Naive B cell (primary cell): ENCODE results near the gene FHOD1. TPM values are rescaled to one million over a fixed set of nuclear protein-coding genes. Genes with fewer than 3 reads are reported as not detected.
A peak's percentile ranks its signal among the peaks of the same experiment; 100 is the strongest.

ENCODE experiments used
- ATAC-seq, 2 donors: fragments of 150-1000 bp; cut with Tn5 transposase; 2 replicates each; pipeline ENCODE4 v1.10.0; 2021; ENCODE audit warnings: low read depth in 2 of 2, mild to moderate bottlenecking in 2 of 2, moderate library complexity in 2 of 2
- DNase-seq: peaks from one replicate; pipeline ENCODE4 v3.0.0; 2022
- H3K27ac Mint-ChIP-seq, 6 donors: one replicate each; pipeline ENCODE4 v1.8.0; 2020 to 2022; ENCODE audit warnings: mild to moderate bottlenecking in 6 of 6, mixed read lengths in 6 of 6, moderate library complexity in 5 of 6, inconsistent platforms in 2 of 6
- H3K27me3 Mint-ChIP-seq, 3 donors: one replicate each; pipeline ENCODE4 v1.8.0; 2021 to 2022; ENCODE audit warnings: mixed read lengths in 3 of 3, mild to moderate bottlenecking in 1 of 3
- H3K36me3 Mint-ChIP-seq, 2 donors: one replicate each; pipeline ENCODE4 v1.8.0; 2020 to 2022; ENCODE audit warnings: mixed read lengths in 2 of 2, inconsistent platforms in 1 of 2, mild to moderate bottlenecking in 1 of 2
- H3K4me1 Mint-ChIP-seq, 3 donors: one replicate each; pipeline ENCODE4 v1.8.0; 2020 to 2022; ENCODE audit warnings: mixed read lengths in 3 of 3, inconsistent platforms in 1 of 3, mild to moderate bottlenecking in 1 of 3, moderate library complexity in 1 of 3
- H3K4me3 Mint-ChIP-seq, 8 donors: one replicate each; pipeline ENCODE4 v1.8.0; 2020 to 2022; ENCODE audit warnings: mild to moderate bottlenecking in 8 of 8, mixed read lengths in 8 of 8, moderate library complexity in 8 of 8, inconsistent platforms in 2 of 8
- H3K9me3 Mint-ChIP-seq, 7 donors: one replicate each; pipeline ENCODE4 v1.8.0; 2020 to 2022; ENCODE audit warnings: mixed read lengths in 7 of 7, mild to moderate bottlenecking in 5 of 7, inconsistent platforms in 2 of 7, moderate library complexity in 1 of 7
- polyA plus RNA-seq, 6 donors: library from polyadenylated mRNA; unstranded; fragments of 300-500 nt; fragmentation: Illumina TruSeq; gene quantifications; one replicate each; pipeline ENCODE4 v1.2.3, GENCODE V29; 2021; ENCODE audit warnings: low read depth in 6 of 6

Gene FHOD1
- polyA plus RNA-seq, 6 donors from 2014 or later: 1.4 to 4.8 (median 2.3) TPM

GRCh38 chr16:67200491-67200890 is 46.8 kb downstream of the FHOD1 start:
- Mint-ChIP-seq H3K27me3 (no peaks in the 10 kb centered on the region), H3K27ac (no peak overlapping the region), H3K9me3 (no peaks in the 10 kb centered on the region), H3K36me3 (peaks cover 6 to 21% of the 10 kb centered on the region in 2 donors), H3K4me1 (peaks cover 19 to 30% (median 23%) of the 10 kb centered on the region in 3 donors), H3K4me3 (no peak overlapping the region)
- DNase-seq: no peak
- no peak for ATAC-seq

GRCh38 chr16:67199808-67200198 is 47.5 kb downstream of the FHOD1 start:
- ATAC-seq: peak in 1 of 2 donors; percentile 32
- no peak for DNase-seq
- H3K36me3 Mint-ChIP-seq: peaks cover 6 to 21% of the 10 kb centered on the region in 2 donors
- H3K27ac Mint-ChIP-seq: peak overlapping the region in 2 of 6 donors; percentile 78 to 86
- H3K4me3 Mint-ChIP-seq: peak overlapping the region in 6 of 8 donors; percentile 15 to 74 (median 54)
- H3K27me3 Mint-ChIP-seq: no peaks in the 10 kb centered on the region
- H3K9me3 Mint-ChIP-seq: no peaks in the 10 kb centered on the region
- peaks cover 20 to 31% (median 23%) of the 10 kb centered on the region in 3 donors for H3K4me1 Mint-ChIP-seq

DNA sequence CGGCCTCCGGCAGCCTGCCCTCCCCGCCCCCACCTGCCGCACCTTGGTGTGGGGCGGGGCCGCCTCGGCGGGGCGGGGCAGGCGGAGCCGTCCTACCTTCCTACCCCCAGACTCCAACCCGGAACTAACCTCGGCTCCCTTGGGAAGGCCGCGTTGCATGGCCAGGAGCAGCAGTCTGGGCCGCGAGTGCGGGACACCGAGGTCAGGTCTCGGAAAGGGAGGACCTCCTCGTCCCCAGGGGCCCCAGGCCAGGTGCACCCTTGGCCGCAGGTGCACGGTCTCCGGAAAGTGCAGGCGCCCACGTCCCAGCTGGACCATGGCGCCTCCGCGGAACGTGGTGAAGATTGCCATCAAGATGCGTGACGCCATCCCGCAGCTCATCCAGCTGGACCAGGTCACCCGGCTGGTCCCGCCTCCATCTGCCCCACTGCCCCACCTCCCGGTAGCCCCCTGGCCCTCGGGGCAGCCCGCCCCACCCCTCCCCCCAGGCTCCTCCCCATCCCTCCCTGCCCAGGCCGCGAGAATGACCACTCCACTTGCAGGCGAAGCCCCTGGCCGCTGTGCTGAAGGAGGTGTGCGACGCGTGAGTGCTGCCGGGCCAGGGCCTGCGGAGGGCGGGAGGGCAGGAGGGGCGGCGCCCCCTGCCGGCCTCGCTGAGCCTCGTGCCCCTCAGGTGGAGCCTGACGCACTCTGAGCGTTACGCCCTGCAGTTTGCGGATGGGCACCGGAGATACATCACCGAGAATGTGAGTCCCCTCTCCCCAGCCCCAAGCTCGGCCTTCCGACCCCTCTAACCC is 48.1 kb downstream of the FHOD1 start, which contains the start of gene ELMO3:
Gene ELMO3, plus strand, starts transcription at position 121 of the 797 bp plus-strand sequence. Its CDS starts 196 bp downstream, at position 317.
- DNase-seq: no peak
- ATAC-seq: peak; percentile 52 to 71
- Mint-ChIP-seq H3K4me3 (peak within 1 kb of the TSS in 6 of 8 donors; percentile 22 to 71 (median 47)), H3K9me3 (no peaks in the 10 kb centered on the region), H3K27ac (peak within 1 kb of the TSS in 3 of 6 donors; percentile 38 to 84 (median 82)), H3K4me1 (peaks cover 24 to 32% (median 25%) of the 10 kb centered on the region in 3 donors), H3K27me3 (no peaks in the 10 kb centered on the region), H3K36me3 (peaks cover 6 to 21% of the 10 kb centered on the region in 2 donors)

GRCh38 chr16:67198238-67198734 is 49.0 kb downstream of the FHOD1 start:
- peaks cover 6 to 21% of the 10 kb centered on the region in 2 donors for H3K36me3 Mint-ChIP-seq
- no peaks in the 10 kb centered on the region for H3K9me3 Mint-ChIP-seq
- H3K27ac Mint-ChIP-seq: peak overlapping the region in 3 of 6 donors; percentile 38 to 84 (median 82)
- H3K4me3 Mint-ChIP-seq: peak overlapping the region in 3 of 8 donors; percentile 22 to 43 (median 29)
- peak; percentile 44 to 65 for ATAC-seq
- H3K4me1 Mint-ChIP-seq: peaks cover 32 to 41% (median 34%) of the 10 kb centered on the region in 3 donors
- no peaks in the 10 kb centered on the region for H3K27me3 Mint-ChIP-seq
- peak; percentile 20 for DNase-seq

- H3K4me3 Mint-ChIP-seq: peak overlapping the region in 2 of 8 donors; percentile 43 to 51
- no peak for DNase-seq
- no peaks in the 10 kb centered on the region for H3K27me3 Mint-ChIP-seq
- H3K9me3 Mint-ChIP-seq: no peaks in the 10 kb centered on the region
- ATAC-seq: no peak
- H3K36me3 Mint-ChIP-seq: peaks cover 6 to 21% of the 10 kb centered on the region in 2 donors
- peaks cover 32 to 47% (median 40%) of the 10 kb centered on the region in 3 donors for H3K4me1 Mint-ChIP-seq
- H3K27ac Mint-ChIP-seq: peak overlapping the region in 2 of 6 donors; percentile 24 to 44
Measured at GRCh38 chr16:67197704-67198103, 49.6 kb downstream of the FHOD1 start.

DNA sequence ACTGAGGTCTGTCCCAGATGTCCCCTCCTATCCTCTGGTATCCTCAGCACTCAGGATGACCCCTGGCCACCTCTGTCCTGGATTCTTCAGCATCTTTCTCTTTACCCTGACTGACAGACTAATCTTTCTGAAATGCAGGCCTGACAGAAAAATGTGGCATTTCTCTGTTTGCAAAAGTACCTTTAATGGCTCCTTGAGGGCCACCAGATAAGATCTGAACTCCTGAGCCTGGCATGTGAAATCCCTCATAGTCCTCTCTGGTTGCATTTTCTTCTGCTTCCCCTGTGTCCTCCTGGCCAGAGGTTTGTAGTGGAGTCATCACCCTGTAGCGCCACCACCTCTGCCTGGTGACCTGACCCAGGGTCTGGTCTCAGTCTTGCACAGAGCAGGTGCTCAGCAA is 50.4 kb downstream of the FHOD1 start:
- Mint-ChIP-seq H3K36me3 (peaks cover 6 to 21% of the 10 kb centered on the region in 2 donors), H3K4me3 (peak overlapping the region in 1 of 8 donors; percentile 94), H3K27ac (peak overlapping the region in 1 of 6 donors; percentile 78), H3K27me3 (peaks cover 0 to 2% (median 0%) of the 10 kb centered on the region in 3 donors), H3K4me1 (peaks cover 33 to 52% (median 44%) of the 10 kb centered on the region in 3 donors), H3K9me3 (no peaks in the 10 kb centered on the region)
- no peak for ATAC-seq
- DNase-seq: no peak

GRCh38 chr16:67195676-67196075 is 51.6 kb downstream of the FHOD1 start:
- Mint-ChIP-seq H3K4me3 (peak overlapping the region in 3 of 8 donors; percentile 15 to 94 (median 33)), H3K36me3 (peaks cover 6 to 21% of the 10 kb centered on the region in 2 donors), H3K9me3 (no peaks in the 10 kb centered on the region), H3K4me1 (peaks cover 40 to 59% (median 53%) of the 10 kb centered on the region in 3 donors), H3K27ac (peak overlapping the region in 2 of 6 donors; percentile 38 to 54), H3K27me3 (peaks cover 0 to 4% (median 0%) of the 10 kb centered on the region in 3 donors)
- ATAC-seq: no peak
- DNase-seq: no peak

DNA sequence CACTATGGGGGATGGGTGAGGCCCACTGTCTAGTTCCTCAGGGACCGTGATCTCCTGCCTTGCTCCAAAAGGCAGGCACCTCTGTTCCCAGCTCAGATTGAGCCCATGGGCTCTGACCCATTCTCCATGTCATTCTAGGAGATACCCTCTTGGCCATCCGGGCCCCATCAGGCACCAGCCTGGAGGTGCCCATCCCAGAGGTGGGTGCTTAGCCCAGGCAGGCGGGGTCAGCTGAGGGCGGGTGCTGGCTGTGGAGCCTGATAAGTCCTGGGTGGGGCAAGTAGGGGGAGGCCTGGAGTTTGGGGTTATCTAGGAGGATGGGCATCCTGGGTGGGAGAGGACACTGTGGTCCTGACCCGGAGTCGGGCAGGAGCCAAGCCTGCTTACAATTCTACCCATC is 53.0 kb downstream of the FHOD1 start:
- H3K27me3 Mint-ChIP-seq: peaks cover 0 to 4% (median 0%) of the 10 kb centered on the region in 3 donors
- peak overlapping the region in 5 of 8 donors; percentile 77 to 94 (median 89) for H3K4me3 Mint-ChIP-seq
- ATAC-seq: no peak
- H3K4me1 Mint-ChIP-seq: peaks cover 34 to 54% (median 53%) of the 10 kb centered on the region in 3 donors
- peaks cover 6 to 15% of the 10 kb centered on the region in 2 donors for H3K36me3 Mint-ChIP-seq
- H3K27ac Mint-ChIP-seq: peak overlapping the region in 1 of 6 donors; percentile 45
- DNase-seq: no peak
- H3K9me3 Mint-ChIP-seq: no peaks in the 10 kb centered on the region

DNA sequence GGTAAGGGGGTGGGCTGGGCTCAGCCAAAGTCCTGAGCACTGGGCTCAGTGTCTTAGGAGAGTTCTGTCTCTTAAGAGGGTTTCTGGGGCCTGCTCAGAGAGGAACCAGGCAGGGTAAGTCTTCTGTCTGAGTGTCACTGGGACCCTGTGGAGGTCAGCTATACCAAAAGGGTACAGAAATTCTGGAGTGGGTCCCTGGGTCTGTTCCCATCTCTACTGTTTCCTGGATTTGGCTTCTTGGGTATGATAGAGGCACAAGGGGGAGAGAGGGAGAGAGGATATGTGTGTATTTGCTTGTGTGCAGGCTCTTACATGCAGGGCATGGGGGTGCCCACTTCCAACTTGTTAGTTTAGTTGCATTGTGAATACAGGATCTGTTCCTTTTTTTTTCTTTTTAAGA is 53.7 kb downstream of the FHOD1 start:
- Mint-ChIP-seq H3K4me3 (peak overlapping the region; percentile 77 to 94 (median 90)), H3K27me3 (peaks cover 0 to 4% (median 0%) of the 10 kb centered on the region in 3 donors), H3K27ac (peak overlapping the region in 3 of 6 donors; percentile 82 to 88 (median 84)), H3K4me1 (peaks cover 33 to 54% (median 52%) of the 10 kb centered on the region in 3 donors), H3K9me3 (no peaks in the 10 kb centered on the region), H3K36me3 (peaks cover 6 to 15% of the 10 kb centered on the region in 2 donors)
- no peak for DNase-seq
- ATAC-seq: no peak

DNA sequence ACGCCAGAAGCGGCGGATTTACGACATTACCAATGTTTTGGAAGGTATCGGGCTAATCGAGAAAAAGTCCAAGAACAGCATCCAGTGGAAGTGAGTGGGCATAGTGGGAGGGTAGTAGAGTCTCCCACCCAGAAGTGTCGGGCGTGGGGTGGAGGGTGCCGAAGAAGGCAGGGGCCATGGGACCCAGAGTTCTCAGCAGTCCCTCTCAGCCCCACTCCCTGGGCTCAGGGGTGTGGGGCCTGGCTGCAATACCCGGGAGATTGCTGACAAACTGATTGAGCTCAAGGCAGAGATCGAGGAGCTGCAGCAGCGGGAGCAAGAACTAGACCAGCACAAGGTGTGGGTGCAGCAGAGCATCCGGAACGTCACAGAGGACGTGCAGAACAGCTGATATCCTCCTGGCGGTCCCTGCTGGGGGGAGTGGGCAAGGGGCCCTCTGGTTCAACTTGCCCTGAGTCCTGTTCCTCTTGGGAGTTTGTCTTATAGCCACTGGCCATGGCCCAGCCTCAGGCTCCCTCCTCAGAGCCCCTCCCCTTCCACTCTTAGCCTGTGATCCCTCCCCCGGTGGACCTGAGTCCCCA is 54.4 kb downstream of the FHOD1 start:
- no peaks in the 10 kb centered on the region for H3K9me3 Mint-ChIP-seq
- ATAC-seq (no peak), DNase-seq (no peak)
- peaks cover 28 to 48% (median 47%) of the 10 kb centered on the region in 3 donors for H3K4me1 Mint-ChIP-seq
- H3K4me3 Mint-ChIP-seq: peak overlapping the region; percentile 80 to 95 (median 92)
- H3K36me3 Mint-ChIP-seq: peaks cover 6 to 15% of the 10 kb centered on the region in 2 donors
- peaks cover 0 to 4% (median 0%) of the 10 kb centered on the region in 3 donors for H3K27me3 Mint-ChIP-seq
- peak overlapping the region in 4 of 6 donors; percentile 51 to 88 (median 83) for H3K27ac Mint-ChIP-seq

DNA sequence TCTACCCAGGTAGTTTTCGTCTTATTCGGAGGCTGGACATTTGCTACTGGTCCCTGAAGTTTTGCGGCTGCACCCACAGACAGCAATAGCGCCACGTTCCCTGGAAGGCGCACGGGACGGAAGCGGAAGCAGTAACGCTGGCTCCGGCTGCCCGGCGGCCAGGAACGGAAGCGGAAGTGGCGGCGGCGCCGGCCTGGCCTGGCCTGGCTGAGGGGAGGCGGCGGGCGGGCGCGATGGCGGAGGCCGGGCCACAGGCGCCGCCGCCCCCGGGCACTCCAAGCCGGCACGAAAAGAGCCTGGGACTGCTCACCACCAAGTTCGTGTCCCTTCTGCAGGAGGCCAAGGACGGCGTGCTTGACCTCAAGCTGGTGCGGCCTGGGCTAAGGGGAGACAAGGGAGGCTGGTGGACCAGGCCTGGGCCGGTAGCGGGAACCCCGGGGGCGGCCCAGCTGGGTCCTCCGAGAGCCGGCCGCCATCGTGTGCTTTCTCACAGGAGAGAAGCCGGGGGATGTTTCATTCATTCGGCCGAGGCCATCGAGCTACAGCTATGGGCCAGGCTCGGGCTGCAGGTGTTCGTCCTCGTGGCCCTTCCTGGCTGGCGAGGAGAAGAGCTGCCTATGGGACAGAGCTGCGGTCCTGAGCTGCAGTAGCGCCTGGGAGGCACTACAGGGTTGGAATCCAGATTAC is 55.1 kb downstream of the FHOD1 start, which contains the start of gene E2F4:
Gene E2F4, plus strand, starts transcription at position 161 of the 687 bp plus-strand sequence. Its CDS starts 73 bp downstream, at position 234.
- Mint-ChIP-seq H3K9me3 (no peaks in the 10 kb centered on the region), H3K27ac (peak within 1 kb of the TSS; percentile 56 to 97 (median 88)), H3K36me3 (peaks cover 6 to 15% of the 10 kb centered on the region in 2 donors), H3K4me1 (peaks cover 28 to 45% (median 45%) of the 10 kb centered on the region in 3 donors), H3K4me3 (peak within 1 kb of the TSS; percentile 80 to 95 (median 92)), H3K27me3 (peaks cover 0 to 4% (median 0%) of the 10 kb centered on the region in 3 donors)
- ATAC-seq: peak; percentile 100
- peak; percentile 88 for DNase-seq

DNA sequence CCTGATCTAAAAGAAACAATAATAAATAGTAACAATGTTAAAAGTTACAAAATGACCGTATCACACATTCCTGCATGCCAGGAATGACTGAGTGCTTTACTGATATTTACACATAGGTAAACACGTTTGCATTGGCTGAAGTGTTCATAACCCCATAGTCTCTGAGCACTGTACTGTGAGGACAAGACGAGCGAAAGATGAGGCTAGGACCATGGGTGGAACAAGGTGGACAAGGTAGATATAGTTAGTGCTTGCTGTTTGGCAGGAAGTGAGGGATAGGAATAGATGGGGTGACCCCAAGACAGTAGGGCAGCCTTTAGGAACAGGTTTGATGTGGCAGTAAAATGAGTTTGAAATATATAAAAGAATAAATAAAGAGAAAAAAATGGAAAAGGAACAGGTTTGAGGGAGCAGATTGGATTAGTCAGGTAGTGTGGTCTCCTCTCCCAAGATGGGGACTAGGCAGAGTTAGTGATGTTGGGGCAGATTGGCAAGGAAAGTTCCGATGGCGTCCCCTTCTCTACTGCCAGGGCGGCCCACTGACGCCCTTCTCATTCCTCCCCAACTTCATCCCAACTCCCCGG is 55.8 kb downstream of the FHOD1 start:
- H3K27ac Mint-ChIP-seq: peak overlapping the region; percentile 56 to 97 (median 86)
- H3K27me3 Mint-ChIP-seq: peaks cover 0 to 4% (median 0%) of the 10 kb centered on the region in 3 donors
- no peaks in the 10 kb centered on the region for H3K9me3 Mint-ChIP-seq
- no peak for DNase-seq
- H3K4me1 Mint-ChIP-seq: peaks cover 23 to 39% (median 39%) of the 10 kb centered on the region in 3 donors
- H3K4me3 Mint-ChIP-seq: peak overlapping the region; percentile 80 to 95 (median 92)
- peak in 1 of 2 donors; percentile 1 for ATAC-seq
- peaks cover 2 to 8% of the 10 kb centered on the region in 2 donors for H3K36me3 Mint-ChIP-seq
